ENCODE measurements around the gene AARSD1. TPM values are rescaled to one million over a fixed set of nuclear protein-coding genes. Genes with fewer than 3 reads are reported as not detected.

Gene AARSD1
- total and polyA plus RNA-seq, 2 experiments from 2014 or later, result 36.1 to 76.1 TPM

DNA sequence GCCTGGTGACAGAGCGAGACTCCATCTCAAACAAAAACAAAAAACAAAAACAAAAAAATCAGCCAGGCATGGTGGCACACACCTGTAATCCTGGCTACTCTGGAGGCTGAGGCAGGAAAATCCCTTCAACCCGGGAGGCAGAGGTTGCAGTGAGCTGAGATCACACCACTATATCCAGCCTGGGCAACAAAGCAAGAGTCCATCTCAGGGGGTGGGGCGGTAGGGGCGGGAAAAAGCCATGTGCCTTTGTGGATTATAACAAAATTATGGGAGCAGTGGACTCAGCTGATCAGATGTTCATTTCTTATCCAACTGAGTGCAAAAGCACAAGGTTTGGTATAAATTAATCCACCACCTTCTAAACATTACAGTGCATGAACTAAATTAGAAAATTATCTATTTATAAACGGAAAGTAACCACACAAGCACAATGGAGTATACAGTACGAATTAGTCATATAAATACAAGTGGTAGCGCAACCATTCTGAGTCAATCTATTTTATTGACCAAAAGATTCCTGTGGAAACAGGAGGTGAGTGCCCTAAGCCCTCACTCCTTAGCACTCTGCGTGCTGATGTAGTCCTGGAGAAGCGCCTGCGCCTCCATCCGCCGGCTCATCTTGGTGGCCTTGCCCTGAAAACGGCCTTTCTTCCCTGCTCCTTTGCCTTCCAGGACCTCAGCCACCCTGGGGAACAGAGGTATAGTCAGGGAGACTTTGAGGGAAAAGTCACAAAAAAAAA lies 14.0 kb downstream of the AARSD1 start:
- no peak overlapping the region for H3K4me3 ChIP-seq
- no peaks in the 10 kb centered on the region for H3K9me3 ChIP-seq (ENCODE audit: low read depth)
- no peaks in the 10 kb centered on the region for H3K4me1 ChIP-seq (ENCODE audit: low read depth)
- DNase-seq (ENCODE audit: low read depth in 1 of 2, low spot score in 1 of 2), result no peak
- no peaks in the 10 kb centered on the region for H3K27me3 ChIP-seq
- H3K27ac ChIP-seq, result no peak overlapping the region
- peaks cover 39% of the 10 kb centered on the region for H3K36me3 ChIP-seq
- TF ChIP-seq, protein P1, sequence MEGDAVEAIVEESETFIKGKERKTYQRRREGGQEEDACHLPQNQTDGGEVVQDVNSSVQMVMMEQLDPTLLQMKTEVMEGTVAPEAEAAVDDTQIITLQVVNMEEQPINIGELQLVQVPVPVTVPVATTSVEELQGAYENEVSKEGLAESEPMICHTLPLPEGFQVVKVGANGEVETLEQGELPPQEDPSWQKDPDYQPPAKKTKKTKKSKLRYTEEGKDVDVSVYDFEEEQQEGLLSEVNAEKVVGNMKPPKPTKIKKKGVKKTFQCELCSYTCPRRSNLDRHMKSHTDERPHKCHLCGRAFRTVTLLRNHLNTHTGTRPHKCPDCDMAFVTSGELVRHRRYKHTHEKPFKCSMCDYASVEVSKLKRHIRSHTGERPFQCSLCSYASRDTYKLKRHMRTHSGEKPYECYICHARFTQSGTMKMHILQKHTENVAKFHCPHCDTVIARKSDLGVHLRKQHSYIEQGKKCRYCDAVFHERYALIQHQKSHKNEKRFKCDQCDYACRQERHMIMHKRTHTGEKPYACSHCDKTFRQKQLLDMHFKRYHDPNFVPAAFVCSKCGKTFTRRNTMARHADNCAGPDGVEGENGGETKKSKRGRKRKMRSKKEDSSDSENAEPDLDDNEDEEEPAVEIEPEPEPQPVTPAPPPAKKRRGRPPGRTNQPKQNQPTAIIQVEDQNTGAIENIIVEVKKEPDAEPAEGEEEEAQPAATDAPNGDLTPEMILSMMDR (IDR thresholded peaks at IDR 0.05; ENCODE audit: low read depth, low read length), result no peak

DNA sequence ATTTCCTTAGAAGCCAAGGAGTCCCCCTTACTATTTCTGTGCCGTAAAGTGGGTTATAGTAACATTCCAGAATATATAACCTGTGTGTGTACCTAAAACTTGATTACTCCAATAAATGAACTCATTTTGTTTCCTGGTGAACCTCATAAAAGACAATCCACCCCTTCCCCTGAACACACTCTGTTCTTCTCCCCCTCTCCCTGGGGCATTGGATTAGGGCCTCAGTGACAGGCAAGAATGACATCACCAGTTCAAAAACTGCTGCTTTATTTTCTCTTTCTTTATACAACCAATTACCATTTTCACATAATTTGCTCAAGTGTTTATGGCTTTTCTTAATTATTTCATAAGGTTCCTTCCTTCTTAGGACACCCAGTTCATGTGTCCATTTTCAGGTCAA lies 17.4 kb downstream of the AARSD1 start:
- Histone ChIP-seq H3K9me3 (ENCODE audit: low read depth) (no peaks in the 10 kb centered on the region), H3K27ac (no peak overlapping the region), H3K4me3 (no peak overlapping the region), H3K4me1 (ENCODE audit: low read depth) (no peaks in the 10 kb centered on the region), H3K36me3 (peaks cover 18% of the 10 kb centered on the region), H3K27me3 (no peaks in the 10 kb centered on the region)
- TF ChIP-seq, protein P1 (IDR thresholded peaks at IDR 0.05; ENCODE audit: low read depth, low read length), result no peak
- DNase-seq (ENCODE audit: low read depth in 1 of 2, low spot score in 1 of 2), result no peak

- H3K4me3 ChIP-seq, result no peak overlapping the region
- H3K4me1 ChIP-seq (ENCODE audit: low read depth), result no peaks in the 10 kb centered on the region
- no peak overlapping the region for H3K27ac ChIP-seq
- TF ChIP-seq, protein P1 (IDR thresholded peaks at IDR 0.05; ENCODE audit: low read depth, low read length), result no peak
- DNase-seq (ENCODE audit: low read depth in 1 of 2, low spot score in 1 of 2), result no peak
- peaks cover 3% of the 10 kb centered on the region for H3K36me3 ChIP-seq
- H3K9me3 ChIP-seq (ENCODE audit: low read depth), result no peaks in the 10 kb centered on the region
- no peaks in the 10 kb centered on the region for H3K27me3 ChIP-seq
Observed at GRCh38 chr17:42944211-42944610, 20.0 kb downstream of the AARSD1 start.

DNA sequence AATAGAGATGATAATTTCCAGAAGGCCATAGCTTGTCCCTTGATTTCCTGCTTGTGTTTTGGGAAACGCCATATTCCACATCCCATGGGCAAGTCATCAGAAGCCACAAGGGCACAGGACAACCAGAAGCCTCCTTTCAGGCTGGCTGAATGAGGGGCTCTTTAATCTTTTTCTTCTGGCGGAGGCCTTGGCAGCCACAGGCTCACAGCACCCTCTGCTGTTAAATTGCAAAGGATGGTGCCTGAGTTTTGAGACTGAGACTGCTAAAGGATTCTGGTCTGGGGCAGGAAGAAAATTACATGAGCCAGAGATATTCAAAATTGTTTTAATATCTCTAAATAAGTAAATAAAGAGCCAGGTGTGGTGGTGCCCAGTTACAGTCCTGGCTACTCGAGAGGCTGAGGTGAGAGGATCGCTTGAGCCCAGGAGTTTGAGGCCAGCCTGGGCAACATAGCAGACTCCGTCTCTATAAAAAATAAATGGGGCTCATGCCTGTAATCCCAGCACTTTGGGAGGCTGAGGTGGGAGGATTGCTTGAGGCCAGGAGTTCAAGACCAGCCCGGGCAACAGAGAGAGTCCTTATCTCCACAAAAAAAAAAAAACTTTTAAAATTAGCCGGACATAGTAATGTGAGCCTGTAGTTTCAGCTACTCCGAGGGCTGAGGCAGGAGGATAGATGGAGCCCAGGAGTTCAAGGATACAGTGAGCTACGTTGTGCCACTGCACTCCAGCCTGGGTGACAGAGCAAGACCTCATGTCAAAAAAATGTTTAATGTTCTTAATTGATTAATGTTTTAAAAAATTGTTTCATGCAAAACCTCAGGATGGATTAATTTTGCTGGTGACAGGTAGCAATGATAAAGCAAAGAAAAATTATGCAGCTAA lies 26.3 kb downstream of the AARSD1 start:
- Histone ChIP-seq H3K4me3 (no peak overlapping the region), H3K27me3 (no peaks in the 10 kb centered on the region), H3K4me1 (ENCODE audit: low read depth) (no peaks in the 10 kb centered on the region), H3K27ac (no peak overlapping the region), H3K9me3 (ENCODE audit: low read depth) (no peaks in the 10 kb centered on the region), H3K36me3 (no peaks in the 10 kb centered on the region)
- DNase-seq (ENCODE audit: low read depth in 1 of 2, low spot score in 1 of 2), result peak; percentile 73 to 76
- TF ChIP-seq, protein P1 (IDR thresholded peaks at IDR 0.05; ENCODE audit: low read depth, low read length), result peak; percentile 76

GRCh38 chr17:42929497-42929844 lies 34.8 kb downstream of the AARSD1 start:
- no peak for DNase-seq (ENCODE audit: low read depth in 1 of 2, low spot score in 1 of 2)
- no peaks in the 10 kb centered on the region for H3K9me3 ChIP-seq (ENCODE audit: low read depth)
- H3K4me1 ChIP-seq (ENCODE audit: low read depth), result peaks cover 4% of the 10 kb centered on the region
- no peak overlapping the region for H3K4me3 ChIP-seq
- TF ChIP-seq, protein P1 (IDR thresholded peaks at IDR 0.05; ENCODE audit: low read depth, low read length), result no peak
- H3K36me3 ChIP-seq, result no peaks in the 10 kb centered on the region
- H3K27me3 ChIP-seq, result no peaks in the 10 kb centered on the region
- H3K27ac ChIP-seq, result no peak overlapping the region
